ENCODE data around the gene GMCL1. TPM values are rescaled to one million over a fixed set of nuclear protein-coding genes. Genes with fewer than 3 reads are reported as not detected.
A peak's percentile ranks its signal among the peaks of the same experiment; 100 is the strongest.

GMCL1 gene
- total RNA-seq, 1 donor from 2014 or later: 12.7 TPM

- no peak overlapping the region for H3K27ac ChIP-seq (ENCODE audit: low read depth, low read length)
- H3K27ac Mint-ChIP-seq (ENCODE audit: unreplicated experiment): no peak overlapping the region
- no peaks in the 10 kb centered on the region for H3K27me3 ChIP-seq (ENCODE audit: insufficient read depth, low read length)
- H3K9ac ChIP-seq (ENCODE audit: low read length): no peak overlapping the region
- no peak overlapping the region for H3K4me3 Mint-ChIP-seq (ENCODE audit: unreplicated experiment)
- H3K4me2 ChIP-seq (ENCODE audit: low read length): no peak overlapping the region
- no peak for DNase-seq (ENCODE audit: low read depth)
- peaks cover 51% of the 10 kb centered on the region for H3K4me1 Mint-ChIP-seq (ENCODE audit: low read depth, unreplicated experiment)
- no peak overlapping the region for H2AFZ ChIP-seq (ENCODE audit: low read depth, low read length)
- peaks cover 5% of the 10 kb centered on the region for H3K36me3 Mint-ChIP-seq (ENCODE audit: low read depth, unreplicated experiment)
- TF ChIP-seq EZH2 (IDR thresholded peaks at IDR 0.05; ENCODE audit: insufficient read depth, low read length) (no peak), CTCF (IDR thresholded peaks at IDR 0.05; ENCODE audit: insufficient read depth, low read depth, low read length) (no peak)
- H3K27me3 Mint-ChIP-seq (ENCODE audit: low read depth, unreplicated experiment): no peaks in the 10 kb centered on the region
- no peaks in the 10 kb centered on the region for H3K36me3 ChIP-seq (ENCODE audit: insufficient read depth, low read length)
- peaks cover 20% of the 10 kb centered on the region for H3K4me1 ChIP-seq (ENCODE audit: insufficient read depth, low read length)
- H4K20me1 ChIP-seq (ENCODE audit: insufficient read depth, low read length): no peaks in the 10 kb centered on the region
- H3K9me3 Mint-ChIP-seq (ENCODE audit: unreplicated experiment): no peaks in the 10 kb centered on the region
- H3K79me2 ChIP-seq (ENCODE audit: insufficient read depth, low read length): no peaks in the 10 kb centered on the region
- FAIRE-seq: no peak
- H3K4me3 ChIP-seq (ENCODE audit: insufficient read depth, low read depth, low read length): no peak overlapping the region
- no peaks in the 10 kb centered on the region for H3K9me3 ChIP-seq (ENCODE audit: insufficient read depth, low read depth, low read length)
Observed at GRCh38 chr2:69796174-69796573, 33.3 kb upstream of the GMCL1 start.

- H3K27me3 ChIP-seq (ENCODE audit: insufficient read depth, low read length): no peaks in the 10 kb centered on the region
- no peak overlapping the region for H3K27ac ChIP-seq (ENCODE audit: low read depth, low read length)
Observed at GRCh38 chr2:69797235-69797634, 32.2 kb upstream of the GMCL1 start.

More at GRCh38 chr2:69797235-69797634, 32.2 kb upstream of the GMCL1 start:
- DNase-seq (ENCODE audit: low read depth): no peak
- H3K9me3 Mint-ChIP-seq (ENCODE audit: unreplicated experiment): no peaks in the 10 kb centered on the region
- TF ChIP-seq CTCF (IDR thresholded peaks at IDR 0.05; ENCODE audit: insufficient read depth, low read depth, low read length) (no peak), EZH2 (IDR thresholded peaks at IDR 0.05; ENCODE audit: insufficient read depth, low read length) (no peak)
- Histone ChIP-seq H3K36me3 (ENCODE audit: insufficient read depth, low read length) (no peaks in the 10 kb centered on the region), H3K4me1 (ENCODE audit: insufficient read depth, low read length) (peaks cover 20% of the 10 kb centered on the region), H3K9me3 (ENCODE audit: insufficient read depth, low read depth, low read length) (no peaks in the 10 kb centered on the region), H3K4me2 (ENCODE audit: low read length) (peak overlapping the region; percentile 90), H3K79me2 (ENCODE audit: insufficient read depth, low read length) (no peaks in the 10 kb centered on the region), H3K9ac (ENCODE audit: low read length) (peak overlapping the region; percentile 85), H2AFZ (ENCODE audit: low read depth, low read length) (no peak overlapping the region), H3K4me3 (ENCODE audit: insufficient read depth, low read depth, low read length) (no peak overlapping the region), H4K20me1 (ENCODE audit: insufficient read depth, low read length) (no peaks in the 10 kb centered on the region)
- peak overlapping the region; percentile 100 for H3K27ac Mint-ChIP-seq (ENCODE audit: unreplicated experiment)
- no peak for FAIRE-seq
- no peaks in the 10 kb centered on the region for H3K27me3 Mint-ChIP-seq (ENCODE audit: low read depth, unreplicated experiment)
- peaks cover 9% of the 10 kb centered on the region for H3K36me3 Mint-ChIP-seq (ENCODE audit: low read depth, unreplicated experiment)
- H3K4me1 Mint-ChIP-seq (ENCODE audit: low read depth, unreplicated experiment): peaks cover 45% of the 10 kb centered on the region
- H3K4me3 Mint-ChIP-seq (ENCODE audit: unreplicated experiment): peak overlapping the region; percentile 40

Measured in astrocyte (in vitro differentiated cells and primary cell).